HCT116 (cell line): Measurements from ENCODE around the gene ACTL7B.

ENCODE experiments used
- ATF3 ChIP-seq: IDR thresholded peaks from 2 replicates; pipeline ENCODE4 v1.6.1; 2012
- CTCF ChIP-seq, 3 experiments: fragments of 200-600 bp in 1 of 3; sonication (generic) in 1 of 3; IDR thresholded peaks in 2 of 3; conservative IDR thresholded peaks in 1 of 3; 2 replicates each; pipeline ENCODE4 v1.5.1; 2012 to 2017; ENCODE audit warnings: low read depth in 2 of 3, low read length in 2 of 3, antibody characterized with exemption in 1 of 3, borderline replicate concordance in 1 of 3, control low read depth in 1 of 3, mild to moderate bottlenecking in 1 of 3, mixed read lengths in 1 of 3, mixed run types in 1 of 3, moderate library complexity in 1 of 3; ENCODE audit not compliant: insufficient read depth in 1 of 3
- EZH2 ChIP-seq: fragments of 200-600 bp; sonication (generic); IDR thresholded peaks from 2 replicates; pipeline ENCODE4 v1.6.1; 2017; ENCODE audit warnings: antibody characterized with exemption, mixed run types
- EZH2phosphoT487 ChIP-seq: fragments of 200-600 bp; IDR thresholded peaks from 2 replicates; pipeline ENCODE4 v1.6.1; 2018; ENCODE audit warnings: antibody characterized with exemption, borderline replicate concordance
- FOSL1 ChIP-seq: IDR thresholded peaks from 2 replicates; pipeline ENCODE4 v1.6.1; 2012; ENCODE audit warnings: low read depth
- JUND ChIP-seq: IDR thresholded peaks from 2 replicates; pipeline ENCODE4 v1.6.1; 2012
- POLR2A ChIP-seq: IDR thresholded peaks from 2 replicates; pipeline ENCODE4 v1.7.0; 2011; ENCODE audit warnings: borderline replicate concordance; ENCODE audit not compliant: insufficient read depth, insufficient read length; ENCODE audit errors: extremely low read depth
- POLR2AphosphoS5 ChIP-seq: IDR thresholded peaks from 2 replicates; pipeline ENCODE4 v1.6.1; 2011; ENCODE audit warnings: mild to moderate bottlenecking, low read depth, low read length, moderate library complexity
- REST ChIP-seq: IDR thresholded peaks from 2 replicates; pipeline ENCODE4 v1.6.1; 2012; ENCODE audit warnings: low read depth
- ZBTB33 ChIP-seq: IDR thresholded peaks from 2 replicates; pipeline ENCODE4 v1.6.1; 2011; ENCODE audit warnings: mild to moderate bottlenecking, low read length, moderate library complexity; ENCODE audit not compliant: insufficient replicate concordance; ENCODE audit errors: extremely low read depth
- ZFX ChIP-seq: fragments of 450-650 bp; IDR thresholded peaks from 2 replicates; pipeline ENCODE4 v1.6.1; 2017

GRCh38 chr9:108812396-108813025 is 43.3 kb downstream of the ACTL7B start:
- no peak for TF ChIP-seq REST
- no peak for TF ChIP-seq JUND
- TF ChIP-seq POLR2A = no peak
- no peak for TF ChIP-seq EZH2
- TF ChIP-seq EZH2phosphoT487 = no peak
- no peak for TF ChIP-seq CTCF (IDR thresholded peaks at IDR 0.05 in 2 of 3, conservative IDR thresholded peaks at IDR 0.05 in 1 of 3; ENCODE audit: borderline replicate concordance in 1 of 3, insufficient read depth in 1 of 3, low read depth in 2 of 3, low read length in 2 of 3)
- TF ChIP-seq ZBTB33 = no peak
- no peak for TF ChIP-seq ZFX
- TF ChIP-seq POLR2AphosphoS5 = no peak
- no peak for TF ChIP-seq FOSL1
- TF ChIP-seq ATF3 = no peak
